GM12873 (cell line): ENCODE results near the gene HRK.

ENCODE experiments used
- TF ChIP-seq, protein P1 (sequence below): IDR thresholded peaks from 2 replicates; pipeline ENCODE4 v1.5.1; 2012; ENCODE audit warnings: low read depth, mild to moderate bottlenecking, moderate library complexity, low read length, control low read depth; ENCODE audit not compliant: insufficient read depth; ENCODE audit errors: missing control alignments

Gene HRK

DNA sequence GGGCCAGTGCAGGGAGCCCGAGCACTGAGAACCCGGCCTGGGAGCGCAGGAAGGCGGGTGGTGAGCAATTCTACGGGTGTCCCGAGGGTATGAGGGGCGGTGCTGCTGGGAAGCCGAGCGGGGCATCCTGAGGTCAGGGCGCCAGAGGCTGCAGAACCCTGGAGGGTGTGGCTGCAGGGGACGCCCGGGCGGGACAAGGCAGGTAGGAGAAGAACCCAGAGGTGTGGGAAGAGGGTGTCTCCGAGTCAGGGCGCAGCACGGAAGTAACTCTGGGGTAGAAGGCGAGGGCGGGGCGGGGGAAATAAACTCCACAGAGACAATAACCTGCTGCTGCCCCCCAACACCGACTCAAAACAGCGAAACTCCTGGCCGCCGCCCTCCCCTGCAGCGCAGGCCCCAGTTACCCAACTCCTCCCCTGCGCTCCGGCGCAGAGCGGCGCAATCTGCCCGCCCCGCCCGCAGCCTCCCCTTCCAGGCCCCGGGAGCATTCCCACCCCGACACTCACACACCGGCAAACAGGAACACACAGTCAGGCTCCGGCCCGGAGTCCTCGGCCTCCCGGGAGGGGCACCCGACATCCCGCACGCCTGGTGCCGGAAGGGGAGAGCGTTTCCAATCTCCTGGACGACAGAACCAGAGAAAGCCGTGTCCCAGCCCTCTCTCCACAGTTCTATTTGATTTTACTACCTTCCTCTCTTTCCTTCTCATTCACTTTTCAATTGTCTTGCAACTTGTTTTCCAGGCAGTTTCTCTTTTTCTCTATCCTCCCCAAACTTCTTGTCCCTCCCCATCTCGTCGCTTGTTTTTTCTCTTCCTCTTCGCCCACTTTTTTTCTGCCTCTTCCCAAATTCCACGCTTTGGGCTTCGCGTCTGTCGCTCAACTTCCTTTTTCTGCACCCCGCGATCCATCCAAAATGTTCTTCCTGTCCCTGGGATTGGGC is 2.4 kb downstream of the HRK start:
- TF ChIP-seq, protein P1, sequence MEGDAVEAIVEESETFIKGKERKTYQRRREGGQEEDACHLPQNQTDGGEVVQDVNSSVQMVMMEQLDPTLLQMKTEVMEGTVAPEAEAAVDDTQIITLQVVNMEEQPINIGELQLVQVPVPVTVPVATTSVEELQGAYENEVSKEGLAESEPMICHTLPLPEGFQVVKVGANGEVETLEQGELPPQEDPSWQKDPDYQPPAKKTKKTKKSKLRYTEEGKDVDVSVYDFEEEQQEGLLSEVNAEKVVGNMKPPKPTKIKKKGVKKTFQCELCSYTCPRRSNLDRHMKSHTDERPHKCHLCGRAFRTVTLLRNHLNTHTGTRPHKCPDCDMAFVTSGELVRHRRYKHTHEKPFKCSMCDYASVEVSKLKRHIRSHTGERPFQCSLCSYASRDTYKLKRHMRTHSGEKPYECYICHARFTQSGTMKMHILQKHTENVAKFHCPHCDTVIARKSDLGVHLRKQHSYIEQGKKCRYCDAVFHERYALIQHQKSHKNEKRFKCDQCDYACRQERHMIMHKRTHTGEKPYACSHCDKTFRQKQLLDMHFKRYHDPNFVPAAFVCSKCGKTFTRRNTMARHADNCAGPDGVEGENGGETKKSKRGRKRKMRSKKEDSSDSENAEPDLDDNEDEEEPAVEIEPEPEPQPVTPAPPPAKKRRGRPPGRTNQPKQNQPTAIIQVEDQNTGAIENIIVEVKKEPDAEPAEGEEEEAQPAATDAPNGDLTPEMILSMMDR, result no peak

DNA sequence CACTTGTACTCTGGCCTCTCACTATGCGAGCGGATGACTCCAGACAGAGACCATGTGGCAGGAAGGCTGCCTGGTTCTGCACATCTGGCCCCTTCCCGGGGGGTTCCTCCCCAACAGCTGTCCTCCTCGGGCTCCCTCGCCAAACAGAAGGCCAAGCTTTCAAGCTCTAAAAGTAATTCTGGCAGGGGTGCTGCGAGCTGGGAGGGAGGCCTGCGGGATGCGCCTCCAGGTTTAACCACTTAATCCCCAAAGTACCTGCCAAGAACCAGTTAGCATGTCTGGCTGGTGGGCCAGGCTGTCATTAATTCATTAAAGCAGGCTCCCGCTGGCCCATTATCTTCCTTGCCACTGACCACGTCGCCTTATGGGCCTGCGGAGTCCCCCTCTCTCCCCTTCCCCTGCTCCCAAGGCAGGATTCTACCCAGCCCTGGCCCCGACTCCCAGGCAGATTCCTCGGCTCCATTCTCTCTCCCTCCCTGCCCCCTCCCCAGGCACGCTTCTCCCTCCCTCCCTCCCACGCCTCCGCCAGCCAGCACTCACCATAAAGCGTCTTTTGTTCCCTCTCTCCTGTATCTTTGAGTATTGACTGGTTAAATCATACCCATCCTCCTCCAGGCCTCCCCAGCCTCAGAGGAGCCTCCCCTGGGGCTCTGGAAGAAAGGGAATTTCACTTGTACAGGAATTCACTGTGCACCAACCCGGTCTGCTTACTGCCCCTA is 4.9 kb downstream of the HRK start:
- TF ChIP-seq, protein P1, result no peak

DNA sequence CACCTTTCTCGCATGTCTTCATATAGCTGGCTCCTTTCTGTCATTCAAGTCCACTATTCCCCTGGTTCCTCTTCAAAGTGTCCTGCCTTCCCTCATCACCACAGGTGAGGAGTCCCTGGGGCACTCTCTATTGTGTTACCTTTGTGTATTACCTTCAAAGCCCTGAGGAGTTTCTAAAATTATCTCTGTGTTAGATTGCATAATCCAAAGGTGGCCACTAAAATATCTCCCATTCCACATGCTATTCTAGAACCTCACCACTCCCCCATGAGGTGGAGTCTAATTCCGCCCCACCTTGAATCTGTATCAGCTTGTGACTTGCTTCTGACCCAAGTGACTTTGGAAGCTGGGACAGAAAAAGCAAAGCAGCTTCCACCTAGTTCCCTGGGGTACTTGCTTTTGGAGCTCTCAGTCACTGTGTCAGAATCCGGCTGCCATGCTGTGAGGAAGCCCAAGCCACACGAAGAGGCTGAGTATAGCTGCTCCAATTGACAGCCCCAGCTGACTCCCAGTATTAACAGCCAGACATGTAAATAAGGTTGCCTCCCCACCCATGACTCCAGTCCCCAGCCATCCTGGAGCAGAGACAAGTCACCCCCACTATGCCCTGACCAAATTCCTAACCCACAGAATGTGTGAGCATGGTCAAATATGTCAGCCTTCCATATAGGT is 6.8 kb downstream of the HRK start:
- TF ChIP-seq, protein P1, result no peak

DNA sequence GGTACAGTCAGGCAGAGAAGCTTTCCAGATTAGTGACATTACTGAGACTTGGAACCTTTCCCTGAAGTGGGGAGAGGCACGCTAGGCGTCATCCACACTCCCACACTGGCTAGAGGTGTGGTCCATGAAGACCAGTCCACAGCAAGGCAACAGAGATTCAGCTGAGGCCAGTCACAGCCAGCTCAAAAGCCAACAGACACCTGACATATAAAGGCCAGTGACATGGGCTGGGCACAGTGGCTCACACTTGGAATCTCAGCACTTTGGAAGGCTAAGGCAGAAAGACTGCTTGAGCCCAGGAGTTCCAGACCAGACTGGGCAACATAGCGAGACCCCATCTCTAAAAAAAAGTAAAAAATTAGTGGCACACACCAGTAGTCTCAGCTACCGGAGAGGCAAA is 10.9 kb downstream of the HRK start:
- TF ChIP-seq, protein P1, result no peak

DNA sequence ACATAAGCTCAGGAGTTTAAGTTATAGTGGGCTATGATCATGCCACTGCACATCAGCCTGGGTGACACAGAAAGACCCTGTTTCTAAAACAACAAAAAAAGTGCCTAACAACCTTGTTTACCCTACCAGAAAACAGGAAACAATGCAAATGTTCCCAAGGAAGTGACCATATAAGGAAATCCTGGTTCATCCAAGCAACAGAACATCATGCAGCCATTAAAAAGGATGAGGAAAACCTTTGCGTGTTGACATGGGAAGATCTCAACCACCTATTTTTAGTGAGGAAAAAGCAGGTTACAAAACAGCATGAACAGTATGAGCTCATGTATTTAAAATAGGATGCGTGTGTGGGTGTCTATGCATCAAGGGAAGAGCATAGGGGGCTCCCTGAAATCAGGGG is 13.7 kb downstream of the HRK start:
- TF ChIP-seq, protein P1, result no peak

DNA sequence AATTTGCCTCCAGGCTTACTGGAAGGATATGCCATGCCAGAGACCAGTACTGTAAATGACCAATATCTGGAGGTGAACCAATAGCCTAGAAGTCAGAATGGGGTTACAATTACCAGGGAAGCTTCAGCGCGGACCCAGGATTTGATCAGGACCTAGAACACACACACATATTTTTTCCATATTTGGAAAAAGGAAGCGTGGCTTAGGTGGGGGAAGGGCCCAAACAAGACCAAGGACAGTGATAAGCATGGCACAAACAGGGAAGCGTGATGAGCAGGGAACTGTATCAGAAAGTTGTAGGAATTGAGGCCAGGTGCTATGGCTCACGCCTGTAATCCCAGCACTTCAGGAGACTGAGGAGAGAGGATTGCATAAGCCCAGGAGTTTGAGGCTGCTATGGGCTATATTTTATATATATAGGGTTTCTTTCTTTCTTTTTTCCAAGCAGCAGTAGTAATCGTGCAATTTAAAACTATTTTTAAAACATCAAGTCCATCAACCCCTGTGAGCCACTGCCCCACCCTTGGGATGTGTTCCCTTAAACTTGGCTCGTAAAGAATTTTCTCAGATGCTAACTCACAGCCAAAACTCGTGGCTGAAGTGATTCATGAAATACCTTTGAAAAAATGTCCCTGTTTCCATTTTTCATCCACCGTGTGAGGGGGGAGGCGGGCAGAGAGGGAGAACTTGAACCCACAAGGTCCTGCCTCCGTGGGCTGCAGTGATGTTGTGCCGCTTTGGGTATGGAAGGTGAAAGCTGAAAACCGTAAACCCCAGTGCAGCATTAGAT is 16.7 kb downstream of the HRK start:
- TF ChIP-seq, protein P1, result no peak
